22Rv1 (cell line): Measurements from ENCODE around the gene MTA1.

ENCODE experiments used
- H3K27ac ChIP-seq: fragments of 450-650 bp; 2 replicates; pipeline ENCODE4 v1.5.1; 2017
- ZFX ChIP-seq: fragments of 450-650 bp; IDR thresholded peaks from 2 replicates; pipeline ENCODE4 v1.6.1; 2017; ENCODE audit warnings: antibody characterized with exemption, borderline replicate concordance
- TF ChIP-seq, protein P1 (sequence below): fragments of 450-650 bp; IDR thresholded peaks from 2 replicates; pipeline ENCODE4 v1.5.1; 2017; ENCODE audit warnings: mild to moderate bottlenecking

The MTA1 gene

DNA sequence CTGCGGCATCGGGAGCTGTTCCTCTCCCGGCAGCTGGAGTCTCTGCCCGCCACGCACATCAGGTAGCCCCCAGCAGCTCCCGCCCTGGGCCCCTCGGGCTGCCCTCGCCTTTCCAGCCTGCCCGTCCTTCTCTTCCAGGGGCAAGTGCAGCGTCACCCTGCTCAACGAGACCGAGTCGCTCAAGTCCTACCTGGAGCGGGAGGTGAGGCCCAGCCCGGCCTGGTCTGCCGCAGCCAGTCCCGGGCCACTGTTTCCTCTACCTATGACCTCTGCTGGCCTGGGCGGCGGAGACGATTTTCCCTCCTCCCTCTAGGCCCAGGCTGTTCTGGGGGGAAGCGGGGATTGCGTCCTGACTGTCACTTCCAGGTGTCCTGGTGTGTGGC lies 30.5 kb downstream of the MTA1 start:
- TF ChIP-seq, protein P1, sequence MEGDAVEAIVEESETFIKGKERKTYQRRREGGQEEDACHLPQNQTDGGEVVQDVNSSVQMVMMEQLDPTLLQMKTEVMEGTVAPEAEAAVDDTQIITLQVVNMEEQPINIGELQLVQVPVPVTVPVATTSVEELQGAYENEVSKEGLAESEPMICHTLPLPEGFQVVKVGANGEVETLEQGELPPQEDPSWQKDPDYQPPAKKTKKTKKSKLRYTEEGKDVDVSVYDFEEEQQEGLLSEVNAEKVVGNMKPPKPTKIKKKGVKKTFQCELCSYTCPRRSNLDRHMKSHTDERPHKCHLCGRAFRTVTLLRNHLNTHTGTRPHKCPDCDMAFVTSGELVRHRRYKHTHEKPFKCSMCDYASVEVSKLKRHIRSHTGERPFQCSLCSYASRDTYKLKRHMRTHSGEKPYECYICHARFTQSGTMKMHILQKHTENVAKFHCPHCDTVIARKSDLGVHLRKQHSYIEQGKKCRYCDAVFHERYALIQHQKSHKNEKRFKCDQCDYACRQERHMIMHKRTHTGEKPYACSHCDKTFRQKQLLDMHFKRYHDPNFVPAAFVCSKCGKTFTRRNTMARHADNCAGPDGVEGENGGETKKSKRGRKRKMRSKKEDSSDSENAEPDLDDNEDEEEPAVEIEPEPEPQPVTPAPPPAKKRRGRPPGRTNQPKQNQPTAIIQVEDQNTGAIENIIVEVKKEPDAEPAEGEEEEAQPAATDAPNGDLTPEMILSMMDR: no peak
- no peak for TF ChIP-seq ZFX
- no peak overlapping the region for H3K27ac ChIP-seq

DNA sequence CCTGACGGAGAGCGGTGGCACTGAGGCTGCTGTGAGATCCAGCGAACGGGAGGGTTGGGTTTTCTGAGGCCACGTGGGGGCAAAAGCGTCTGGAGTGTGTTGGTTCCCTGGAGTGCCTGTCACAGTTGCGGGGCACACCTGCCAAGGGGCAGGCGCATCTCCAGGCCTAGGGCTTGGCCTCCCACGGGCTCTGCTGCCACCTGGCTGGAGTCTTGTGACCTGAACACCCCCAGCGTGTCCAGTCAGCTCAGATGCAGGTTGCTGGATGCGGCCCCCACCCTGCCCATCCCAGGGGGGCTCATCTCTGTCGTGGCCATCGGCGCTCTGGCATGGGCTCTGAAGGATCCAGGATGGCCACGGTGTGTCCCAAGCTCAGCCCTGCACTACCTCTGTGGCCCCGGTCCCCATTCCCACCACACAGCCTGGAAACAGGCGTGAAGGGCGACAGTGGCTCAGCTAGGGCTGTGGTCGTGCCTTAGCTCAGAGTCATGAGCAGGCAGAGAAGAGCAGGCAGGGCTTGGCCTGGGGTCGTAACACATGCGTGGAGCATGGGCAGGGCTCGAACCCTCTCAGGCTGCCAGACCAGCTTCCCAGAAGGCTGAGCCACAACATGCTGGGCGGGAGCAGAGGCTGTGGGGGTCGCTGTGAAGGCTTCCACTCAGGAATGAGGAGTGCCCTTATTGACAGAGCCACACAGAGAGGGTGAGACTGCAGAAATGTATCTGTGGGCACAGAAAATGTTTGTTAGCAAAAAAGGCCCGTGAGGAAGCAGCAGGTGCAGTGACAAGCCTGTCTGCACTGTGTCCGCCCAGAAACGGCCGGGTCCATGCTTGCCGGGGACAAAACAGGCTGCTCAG lies 31.5 kb downstream of the MTA1 start:
- TF ChIP-seq, protein P1: no peak

DNA sequence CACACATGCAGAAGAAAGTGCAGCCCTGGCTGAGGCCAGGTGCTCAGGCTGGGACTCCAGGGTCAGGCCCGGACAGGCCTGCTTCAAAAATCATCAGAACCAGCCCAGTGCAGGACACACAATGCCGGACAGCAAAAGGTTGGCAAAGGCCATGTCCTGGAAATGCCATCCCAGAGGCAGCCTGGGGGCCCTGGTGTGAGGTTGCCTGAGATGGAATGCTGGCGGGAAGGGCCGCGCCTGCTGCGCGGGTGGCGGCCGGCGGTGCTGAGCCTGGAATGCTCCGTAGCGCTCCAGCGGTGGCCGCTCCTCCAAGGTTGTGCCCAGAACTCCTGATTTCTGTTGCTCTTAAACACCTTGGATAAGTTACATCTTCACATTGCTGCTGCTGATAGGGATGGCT lies 33.3 kb downstream of the MTA1 start:
- H3K27ac ChIP-seq: no peak overlapping the region
- TF ChIP-seq ZFX: no peak
- TF ChIP-seq, protein P1: no peak

More for the DNA sequence above, 31.5 kb downstream of the MTA1 start:
- no peak overlapping the region for H3K27ac ChIP-seq

DNA sequence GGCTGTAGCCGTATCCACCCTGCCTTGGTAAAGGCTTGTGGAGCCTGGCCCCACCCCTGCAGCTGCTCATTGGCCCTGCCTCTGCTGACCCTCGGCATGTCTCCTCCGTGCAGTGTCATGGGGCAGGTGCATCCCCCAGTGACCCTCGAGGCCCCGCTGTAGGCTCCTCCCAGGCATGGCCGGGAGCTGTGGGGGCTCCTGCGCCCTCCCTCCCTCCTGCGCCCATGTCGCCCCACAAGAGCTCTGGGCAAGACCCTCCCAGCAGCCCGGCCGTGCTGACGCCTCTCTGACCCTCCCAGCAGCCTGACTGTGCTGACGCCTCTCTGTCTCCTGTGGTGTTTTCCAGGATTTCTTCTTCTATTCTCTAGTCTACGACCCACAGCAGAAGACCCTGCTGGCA lies 34.2 kb downstream of the MTA1 start:
- TF ChIP-seq, protein P1: no peak
- TF ChIP-seq ZFX: no peak
- H3K27ac ChIP-seq: no peak overlapping the region

DNA sequence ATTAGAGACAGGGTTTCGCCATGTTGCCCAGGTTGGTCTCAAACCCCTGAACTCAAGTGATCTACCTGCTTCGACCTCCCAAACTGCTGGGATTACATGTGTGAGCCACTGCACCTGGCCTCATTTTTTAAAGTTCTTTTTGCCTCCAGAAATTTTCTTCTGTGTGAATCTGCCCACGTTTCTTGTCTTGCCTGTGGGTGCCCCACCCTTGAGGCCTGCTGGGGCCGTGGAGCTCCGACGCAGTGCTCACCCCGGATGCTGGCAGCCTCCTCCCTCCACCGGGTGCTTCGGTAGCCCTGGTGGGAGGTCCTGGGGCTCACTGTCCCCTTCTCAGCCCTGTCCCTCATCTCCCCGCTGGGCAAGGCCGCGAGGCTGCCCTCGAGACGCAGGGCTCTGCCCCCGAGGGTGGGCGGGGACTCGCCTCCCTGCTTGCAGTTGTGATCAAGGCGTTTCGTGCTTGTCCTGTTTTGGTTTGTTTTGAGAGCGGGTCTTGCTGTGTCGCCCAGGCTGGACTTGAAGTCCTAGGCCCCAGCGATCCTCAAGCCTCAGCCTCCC lies 35.5 kb downstream of the MTA1 start:
- H3K27ac ChIP-seq: no peak overlapping the region
- TF ChIP-seq, protein P1: no peak
- TF ChIP-seq ZFX: no peak

DNA sequence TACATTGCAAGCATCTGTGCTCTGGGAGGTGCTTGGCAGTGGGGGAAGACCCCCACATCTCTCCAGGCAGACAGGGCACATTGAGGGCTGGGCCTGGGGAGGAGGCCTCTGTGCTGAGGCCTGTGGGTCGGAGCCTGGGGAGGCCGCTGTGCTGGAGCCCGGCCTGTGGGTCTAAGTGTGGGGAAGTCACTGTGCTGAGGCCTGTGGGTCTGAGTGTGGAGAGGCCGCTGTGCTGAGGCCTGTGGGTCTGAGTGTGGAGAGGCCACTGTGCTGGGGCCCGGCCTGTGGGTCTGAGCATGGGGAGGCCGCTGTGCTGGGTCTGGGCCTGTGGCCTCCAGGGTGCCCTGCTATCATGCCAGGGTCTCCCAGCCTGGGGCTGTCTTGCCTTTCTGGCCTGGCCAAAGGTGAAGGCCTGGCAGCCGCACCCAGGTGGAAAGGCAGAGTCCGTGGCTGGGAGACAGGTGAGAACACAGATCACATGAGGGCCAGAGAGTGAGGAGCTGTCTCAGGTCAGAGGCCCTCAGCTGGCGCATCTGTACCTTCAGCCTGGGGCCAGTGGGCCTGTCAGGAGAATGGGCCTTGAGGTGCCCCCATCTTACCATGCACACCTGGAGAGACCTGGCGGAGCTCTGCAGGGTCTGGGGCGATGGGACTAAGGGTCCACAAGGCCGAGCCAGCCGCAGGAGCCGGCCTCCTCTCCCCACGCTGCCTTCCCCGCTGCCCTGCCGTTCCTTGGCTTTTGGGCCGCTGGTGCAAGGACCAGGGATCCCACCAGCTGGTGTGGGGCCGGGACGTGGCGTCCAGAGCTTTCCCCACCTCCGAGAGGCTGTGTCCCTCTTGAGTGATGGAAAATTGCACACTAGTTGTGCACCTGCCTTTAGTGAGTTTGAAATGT lies 36.4 kb downstream of the MTA1 start:
- TF ChIP-seq, protein P1: no peak

More for the DNA sequence above, 36.4 kb downstream of the MTA1 start:
- no peak overlapping the region for H3K27ac ChIP-seq
